ENCODE measurements around the gene RHOG.

The RHOG gene

DNA sequence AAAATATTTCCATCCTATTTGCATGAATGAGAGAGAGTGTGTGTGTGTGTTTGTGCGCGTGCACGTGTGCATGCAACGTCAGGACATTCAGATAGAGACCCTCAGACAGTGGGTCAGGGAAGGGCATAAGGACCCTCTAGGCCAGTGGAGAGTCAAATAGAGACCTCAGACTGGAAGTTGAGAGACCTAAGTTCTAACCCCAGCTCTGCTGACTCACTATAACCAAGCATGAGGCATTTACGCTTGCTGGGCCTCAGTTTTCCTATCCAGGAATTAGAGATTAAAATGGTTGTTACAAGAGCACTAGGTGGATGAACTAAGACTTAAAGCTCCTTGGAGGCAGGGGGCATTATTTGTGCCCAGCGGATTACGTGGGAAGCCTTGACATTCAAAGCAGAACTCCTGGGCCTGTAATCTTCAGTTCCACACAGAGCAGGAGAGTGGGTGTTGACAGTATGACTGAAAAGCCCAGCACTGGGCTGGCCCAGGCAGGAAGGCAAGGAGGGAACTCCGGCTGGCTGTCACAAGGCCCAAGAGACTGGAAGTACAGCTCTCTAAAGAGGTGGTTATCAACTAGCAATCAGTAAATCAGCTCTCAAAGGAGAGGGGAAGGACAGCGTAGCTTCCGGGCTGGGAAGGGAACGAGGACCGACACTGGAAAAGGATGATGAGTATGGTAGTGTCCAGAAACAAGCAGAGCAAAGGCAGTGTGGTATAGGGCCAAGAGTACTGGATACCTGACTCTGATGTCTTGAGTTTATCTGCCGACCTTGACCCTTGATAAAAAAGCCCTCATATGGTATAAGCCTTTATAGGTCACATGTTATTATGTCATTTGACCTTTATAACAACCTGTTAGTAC is 9.2 kb downstream of the RHOG start:
- H3K36me3 ChIP-seq (replicated peaks) = peaks cover 36% of the 10 kb centered on the region
- H3K27ac ChIP-seq = peak overlapping the region; percentile 15
- no peak for DNase-seq

DNA sequence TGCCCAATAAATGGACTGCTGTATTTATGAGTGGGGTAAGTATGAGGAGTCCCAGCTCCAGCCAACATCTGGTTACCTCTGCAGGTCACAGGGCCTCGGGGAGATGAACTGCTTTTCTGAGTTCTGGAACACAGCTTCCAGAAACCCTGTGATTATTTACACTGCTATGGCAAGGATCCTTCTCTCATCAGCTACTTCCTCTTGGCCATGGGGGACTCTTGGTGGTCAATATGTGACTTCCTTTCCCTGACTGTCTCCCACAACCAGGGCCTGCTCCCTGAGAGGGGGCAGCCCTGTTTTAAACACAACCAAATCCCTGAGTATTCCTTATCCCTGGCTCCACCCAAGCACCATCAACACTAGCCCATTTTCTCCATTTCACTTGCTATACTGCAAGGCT is 10.0 kb downstream of the RHOG start:
- Histone ChIP-seq H3K36me3 (replicated peaks) (peaks cover 44% of the 10 kb centered on the region), H3K27me3 (replicated peaks) (no peaks in the 10 kb centered on the region), H3K4me3 (ENCODE audit: low read depth, low read length) (no peak overlapping the region), H3K27ac (no peak overlapping the region)
- no peak for DNase-seq
- in situ Hi-C loops (cut with HindIII; ENCODE audit: low pct_ligation_motif_present, low sequenced_read_pairs) = loop anchor here (25.0 kb wide), 1 partner anchor 232 kb away; no protein-coding TSS in a partner anchor
- TF ChIP-seq, protein P1, sequence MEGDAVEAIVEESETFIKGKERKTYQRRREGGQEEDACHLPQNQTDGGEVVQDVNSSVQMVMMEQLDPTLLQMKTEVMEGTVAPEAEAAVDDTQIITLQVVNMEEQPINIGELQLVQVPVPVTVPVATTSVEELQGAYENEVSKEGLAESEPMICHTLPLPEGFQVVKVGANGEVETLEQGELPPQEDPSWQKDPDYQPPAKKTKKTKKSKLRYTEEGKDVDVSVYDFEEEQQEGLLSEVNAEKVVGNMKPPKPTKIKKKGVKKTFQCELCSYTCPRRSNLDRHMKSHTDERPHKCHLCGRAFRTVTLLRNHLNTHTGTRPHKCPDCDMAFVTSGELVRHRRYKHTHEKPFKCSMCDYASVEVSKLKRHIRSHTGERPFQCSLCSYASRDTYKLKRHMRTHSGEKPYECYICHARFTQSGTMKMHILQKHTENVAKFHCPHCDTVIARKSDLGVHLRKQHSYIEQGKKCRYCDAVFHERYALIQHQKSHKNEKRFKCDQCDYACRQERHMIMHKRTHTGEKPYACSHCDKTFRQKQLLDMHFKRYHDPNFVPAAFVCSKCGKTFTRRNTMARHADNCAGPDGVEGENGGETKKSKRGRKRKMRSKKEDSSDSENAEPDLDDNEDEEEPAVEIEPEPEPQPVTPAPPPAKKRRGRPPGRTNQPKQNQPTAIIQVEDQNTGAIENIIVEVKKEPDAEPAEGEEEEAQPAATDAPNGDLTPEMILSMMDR (IDR thresholded peaks at IDR 0.05; ENCODE audit: low read depth, low read length, missing control alignments) = no peak

More for the DNA sequence above, 9.2 kb downstream of the RHOG start:
- H3K27me3 ChIP-seq (replicated peaks) = no peaks in the 10 kb centered on the region
- TF ChIP-seq, protein P1 (IDR thresholded peaks at IDR 0.05; ENCODE audit: low read depth, low read length, missing control alignments) = no peak
- in situ Hi-C loops (cut with HindIII; ENCODE audit: low pct_ligation_motif_present, low sequenced_read_pairs) = loop anchor here (25.0 kb wide), 1 partner anchor 231 kb away; no protein-coding TSS in a partner anchor
- H3K4me3 ChIP-seq (ENCODE audit: low read depth, low read length) = no peak overlapping the region

DNA sequence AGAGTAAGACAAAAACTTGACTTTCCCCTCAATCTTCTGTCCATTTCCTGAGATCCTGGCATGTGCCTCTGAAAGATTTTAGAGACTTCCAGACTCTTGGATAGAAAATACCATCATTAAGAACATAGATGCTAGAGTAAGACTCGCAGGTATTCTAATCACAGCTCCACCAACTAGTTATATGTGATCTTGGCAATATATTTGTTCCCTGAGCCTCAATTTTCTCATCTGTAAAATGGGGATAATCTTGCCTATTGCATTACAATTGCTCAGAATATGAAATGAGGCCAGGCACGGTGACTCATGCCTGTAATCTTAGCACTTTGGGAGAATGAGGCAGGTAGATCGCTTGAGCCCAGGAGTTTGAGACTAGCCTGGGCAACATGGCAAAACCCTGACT is 10.7 kb downstream of the RHOG start:
- in situ Hi-C loops (cut with HindIII; ENCODE audit: low pct_ligation_motif_present, low sequenced_read_pairs) = loop anchor here (25.0 kb wide), 1 partner anchor 232 kb away; no protein-coding TSS in a partner anchor
- Histone ChIP-seq H3K36me3 (replicated peaks) (peaks cover 42% of the 10 kb centered on the region), H3K27ac (no peak overlapping the region), H3K27me3 (replicated peaks) (no peaks in the 10 kb centered on the region), H3K4me3 (ENCODE audit: low read depth, low read length) (no peak overlapping the region)
- no peak for DNase-seq
- TF ChIP-seq, protein P1 (IDR thresholded peaks at IDR 0.05; ENCODE audit: low read depth, low read length, missing control alignments) = no peak

DNA sequence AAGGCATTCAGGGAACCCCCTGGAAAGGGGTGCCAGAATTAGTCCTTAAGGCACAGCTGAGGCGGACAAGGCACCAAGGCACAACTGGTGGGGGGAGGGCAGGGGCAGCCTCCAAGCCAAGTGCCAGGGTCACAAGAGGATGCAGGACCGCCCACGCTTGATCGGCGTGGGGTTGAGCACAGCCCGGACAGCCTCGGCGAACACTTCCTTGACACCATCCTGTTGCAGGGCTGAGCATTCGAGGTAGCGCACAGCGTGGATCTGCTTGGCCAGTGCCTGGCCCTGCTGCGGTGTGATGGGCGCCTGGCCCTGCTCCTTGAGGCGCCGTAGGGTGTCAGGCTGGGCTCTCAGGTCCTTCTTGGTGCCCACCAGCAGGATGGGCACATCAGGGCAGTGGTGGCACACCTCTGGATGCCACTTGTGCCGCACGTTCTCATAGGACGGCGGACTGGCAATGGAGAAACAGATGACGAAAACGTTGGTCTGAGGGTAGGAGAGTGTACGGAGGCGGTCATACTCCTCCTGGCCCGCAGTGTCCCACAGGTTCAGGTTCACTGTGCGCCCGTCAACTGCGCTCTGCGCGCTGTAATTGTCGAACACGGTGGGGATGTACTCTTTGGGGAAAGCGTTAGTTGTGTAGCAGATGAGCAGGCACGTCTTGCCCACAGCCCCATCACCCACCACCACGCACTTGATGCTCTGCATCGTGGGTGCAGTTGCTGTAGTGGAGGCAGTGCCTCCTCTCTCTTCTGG is 13.1 kb downstream of the RHOG start:
- Histone ChIP-seq H3K27ac (no peak overlapping the region), H3K4me3 (ENCODE audit: low read depth, low read length) (no peak overlapping the region), H3K27me3 (replicated peaks) (no peaks in the 10 kb centered on the region), H3K36me3 (replicated peaks) (peaks cover 35% of the 10 kb centered on the region)
- in situ Hi-C loops (cut with HindIII; ENCODE audit: low pct_ligation_motif_present, low sequenced_read_pairs) = loop anchor here (25.0 kb wide), 1 partner anchor 235 kb away; no protein-coding TSS in a partner anchor
- DNase-seq = no peak
- TF ChIP-seq, protein P1 (IDR thresholded peaks at IDR 0.05; ENCODE audit: low read depth, low read length, missing control alignments) = no peak

DNA sequence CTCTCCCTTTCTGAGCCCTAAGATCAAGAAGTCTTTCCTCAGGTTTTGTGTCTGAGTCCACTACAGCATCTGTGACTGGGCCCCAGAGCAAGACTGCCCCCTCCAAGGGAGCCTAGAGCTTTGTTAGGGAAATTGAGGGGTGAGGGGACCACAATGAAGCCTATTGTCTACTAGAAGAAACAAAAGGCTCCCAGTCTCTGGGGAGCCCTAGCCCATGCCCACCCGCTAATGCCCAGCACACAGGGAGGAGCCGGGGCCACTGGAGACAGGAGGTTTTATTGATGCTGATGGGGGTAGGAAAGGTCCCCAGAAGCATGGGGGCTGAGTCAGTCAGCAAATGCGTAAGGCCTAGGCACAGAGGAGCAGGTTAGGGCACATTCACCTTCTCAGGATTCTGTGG is 14.0 kb downstream of the RHOG start:
- H3K27ac ChIP-seq = no peak overlapping the region
- in situ Hi-C loops (cut with HindIII; ENCODE audit: low pct_ligation_motif_present, low sequenced_read_pairs) = loop anchor here (25.0 kb wide), 1 partner anchor 236 kb away; no protein-coding TSS in a partner anchor
- H3K27me3 ChIP-seq (replicated peaks) = no peaks in the 10 kb centered on the region

More for the DNA sequence above, 14.0 kb downstream of the RHOG start:
- no peak for DNase-seq
- peaks cover 35% of the 10 kb centered on the region for H3K36me3 ChIP-seq (replicated peaks)
- TF ChIP-seq, protein P1 (IDR thresholded peaks at IDR 0.05; ENCODE audit: low read depth, low read length, missing control alignments) = no peak
- no peak overlapping the region for H3K4me3 ChIP-seq (ENCODE audit: low read depth, low read length)
